RWPE2 (cell line): ENCODE measurements around the gene GPR143.

Experiments used
- ATAC-seq: fragments of 200-7000 bp; cut with Tn5 transposase; 3 replicates; pipeline ENCODE4 v1.9.1; 2021; ENCODE audit warnings: low read depth
- DNase-seq: peaks from one replicate; pipeline ENCODE4 v3.0.0-alpha.2; 2020; ENCODE audit warnings: low spot score
- H3K27ac ChIP-seq: fragments of 450-650 bp; 2 replicates; pipeline ENCODE4 v1.5.1; 2017; ENCODE audit warnings: mild to moderate bottlenecking; ENCODE audit not compliant: poor library complexity, severe bottlenecking
- H3K27me3 ChIP-seq: fragments of 250-450 bp; sonication (Bioruptor Pico); 2 replicates; pipeline ENCODE4 v1.5.1; 2021; ENCODE audit warnings: mild to moderate bottlenecking, moderate library complexity; ENCODE audit not compliant: insufficient read depth, poor library complexity, severe bottlenecking
- H3K36me3 ChIP-seq: fragments of 250-450 bp; sonication (Bioruptor Pico); 2 replicates; pipeline ENCODE4 v1.5.1; 2020; ENCODE audit warnings: low read depth, mild to moderate bottlenecking, moderate library complexity
- H3K4me1 ChIP-seq: fragments of 250-450 bp; sonication (Bioruptor Pico); 2 replicates; pipeline ENCODE4 v1.5.1; 2021; ENCODE audit warnings: mild to moderate bottlenecking, moderate library complexity; ENCODE audit not compliant: insufficient read depth, poor library complexity, severe bottlenecking
- H3K4me3 ChIP-seq: fragments of 250-450 bp; sonication (Bioruptor Pico); 2 replicates; pipeline ENCODE4 v1.5.1; 2021; ENCODE audit warnings: mild to moderate bottlenecking, moderate library complexity; ENCODE audit not compliant: severe bottlenecking
- H3K9me3 ChIP-seq: fragments of 250-450 bp; sonication (Bioruptor Pico); 2 replicates; pipeline ENCODE4 v1.5.1; 2021; ENCODE audit warnings: mild to moderate bottlenecking, moderate library complexity; ENCODE audit not compliant: severe bottlenecking
- CTCF ChIP-seq: fragments of 450-650 bp; IDR thresholded peaks from one replicate; pipeline ENCODE4 v1.5.1; 2017; ENCODE audit warnings: mild to moderate bottlenecking, moderate library complexity; ENCODE audit not compliant: poor library complexity, severe bottlenecking

Gene GPR143

GRCh38 chrX:9788911-9789310 lies 23.3 kb upstream of the GPR143 start:
- DNase-seq (no peak), ATAC-seq (peak; percentile 50)
- Histone ChIP-seq H3K4me3 (no peak overlapping the region), H3K27ac (no peak overlapping the region), H3K27me3 (no peaks in the 10 kb centered on the region), H3K9me3 (no peaks in the 10 kb centered on the region), H3K36me3 (no peaks in the 10 kb centered on the region), H3K4me1 (peaks cover 8% of the 10 kb centered on the region)
- no peak for TF ChIP-seq CTCF

DNA sequence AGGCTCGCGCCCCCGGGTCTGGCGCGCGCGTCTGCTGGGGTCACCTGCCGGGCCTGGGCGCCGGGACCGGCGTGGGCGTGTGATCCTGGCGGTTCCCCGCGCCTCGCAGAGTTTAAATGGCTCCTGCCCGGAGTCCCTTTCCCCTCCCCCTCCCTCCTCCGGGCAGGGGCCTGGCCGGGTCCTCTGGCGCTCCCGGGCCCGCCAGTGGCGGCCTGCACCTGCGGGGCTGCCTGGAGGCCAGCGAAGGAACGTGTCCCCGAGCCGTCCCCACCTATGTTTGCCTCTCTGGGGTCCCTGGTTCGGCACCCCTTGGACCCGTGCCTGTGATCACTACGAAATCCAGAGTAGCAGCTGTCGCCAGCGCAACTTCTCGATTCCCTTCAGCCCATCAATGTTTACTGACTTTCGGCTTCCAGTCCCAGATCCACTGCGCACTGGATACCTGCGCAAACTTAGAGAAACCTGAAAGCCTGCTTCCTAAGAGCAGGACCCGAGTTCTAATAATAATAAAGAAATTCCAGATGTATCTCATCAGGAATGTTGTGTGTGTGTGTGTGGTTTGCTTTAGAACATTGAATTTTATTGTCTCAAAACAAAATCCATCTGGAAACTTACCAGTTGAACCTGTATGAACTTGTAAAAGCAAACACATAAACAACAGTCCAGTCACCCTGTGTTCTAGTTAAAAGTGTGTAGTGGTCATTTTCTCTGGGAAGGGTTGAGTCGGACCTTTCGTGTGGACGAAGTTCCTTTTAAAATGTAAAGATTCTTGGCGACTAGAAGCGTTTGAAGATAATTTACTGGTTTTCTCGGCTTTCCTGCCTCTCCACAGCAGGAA lies 21.4 kb upstream of the GPR143 start:
- DNase-seq (no peak), ATAC-seq (peak; percentile 42; the same call in 2 of the 3 replicates)
- no peaks in the 10 kb centered on the region for H3K27me3 ChIP-seq
- H3K4me1 ChIP-seq = peaks cover 8% of the 10 kb centered on the region
- H3K27ac ChIP-seq = peak overlapping the region; percentile 54
- no peaks in the 10 kb centered on the region for H3K9me3 ChIP-seq
- no peak for TF ChIP-seq CTCF
- H3K4me3 ChIP-seq = peak overlapping the region; percentile 85
- H3K36me3 ChIP-seq = no peaks in the 10 kb centered on the region

GRCh38 chrX:9785944-9786797 lies 20.5 kb upstream of the GPR143 start, which contains the start of gene SHROOM2:
SHROOM2 (plus strand) TSS chrX:9786429; CDS start chrX:9786546, 117 bp downstream.
- Histone ChIP-seq H3K27me3 (no peaks in the 10 kb centered on the region), H3K4me1 (peaks cover 8% of the 10 kb centered on the region), H3K9me3 (no peaks in the 10 kb centered on the region), H3K27ac (peak within 1 kb of the TSS; percentile 54), H3K4me3 (peak within 1 kb of the TSS; percentile 85), H3K36me3 (no peaks in the 10 kb centered on the region)
- no peak for DNase-seq
- ATAC-seq = peak; percentile 40; the same call in 2 of the 3 replicates
- TF ChIP-seq CTCF = no peak

DNA sequence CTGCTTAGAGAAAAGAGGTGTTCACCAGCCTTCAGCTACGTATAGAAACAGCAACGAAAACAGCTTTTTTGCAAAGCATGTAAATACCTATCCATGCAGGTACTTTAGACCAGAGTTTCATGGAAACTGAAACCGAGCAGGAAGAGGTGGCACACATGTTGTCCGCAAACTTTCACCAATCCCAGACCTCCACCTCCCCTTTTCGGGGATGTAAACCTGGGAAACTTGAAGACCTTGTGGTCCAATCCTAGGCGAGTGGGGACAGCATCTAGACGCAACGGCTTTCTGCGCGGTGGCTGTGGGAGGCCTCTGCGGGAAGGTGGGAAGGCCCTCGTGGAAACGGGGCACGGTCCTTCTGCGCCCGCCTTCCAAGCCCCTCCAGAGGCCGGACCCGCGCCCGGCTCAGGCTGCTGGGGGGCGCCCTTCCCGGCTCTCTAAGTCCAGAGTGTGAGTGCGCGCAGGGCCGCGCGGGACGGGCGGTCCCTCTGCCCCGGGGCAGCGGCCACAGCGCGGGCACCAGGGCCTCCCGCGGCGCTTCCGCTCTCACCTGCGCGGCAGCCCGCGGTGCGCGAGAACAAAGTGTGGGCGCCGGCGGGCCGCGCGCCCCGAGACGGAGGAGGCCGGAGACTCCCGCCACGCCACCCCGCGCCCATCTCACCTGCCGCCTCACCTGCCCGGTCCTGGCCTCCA lies 19.8 kb upstream of the GPR143 start:
- peak overlapping the region; percentile 54 for H3K27ac ChIP-seq
- H3K27me3 ChIP-seq = no peaks in the 10 kb centered on the region
- DNase-seq (no peak), ATAC-seq (no peak)
- no peaks in the 10 kb centered on the region for H3K9me3 ChIP-seq
- peak overlapping the region; percentile 85 for H3K4me3 ChIP-seq
- no peak for TF ChIP-seq CTCF
- H3K36me3 ChIP-seq = no peaks in the 10 kb centered on the region
- H3K4me1 ChIP-seq = peaks cover 8% of the 10 kb centered on the region
